ENCODE data around the gene PELI1.

The PELI1 gene

GRCh38 chr2:64049633-64050220 is 94.5 kb downstream of the PELI1 start:
- peak; percentile 82 for DNase-seq (ENCODE audit: low read depth)
- TF ChIP-seq CTCF (IDR thresholded peaks at IDR 0.05; ENCODE audit: low read depth, low read length) (peak; percentile 90), MAX (IDR thresholded peaks at IDR 0.05; ENCODE audit: low read depth, low read length) (no peak)
- no peak overlapping the region for H3K4me3 ChIP-seq (ENCODE audit: low read depth, low read length)

- H3K4me3 ChIP-seq (ENCODE audit: low read depth, low read length), result no peak overlapping the region
- TF ChIP-seq POLR2A (IDR thresholded peaks at IDR 0.05; ENCODE audit: extremely low read depth, insufficient read length) (no peak), MYC (IDR thresholded peaks at IDR 0.05; ENCODE audit: low read depth, low read length) (no peak), CTCF (IDR thresholded peaks at IDR 0.05; ENCODE audit: low read depth, low read length) (no peak), MAX (IDR thresholded peaks at IDR 0.05; ENCODE audit: low read depth, low read length) (no peak)
- DNase-seq (ENCODE audit: low read depth), result no peak
These were observed 98.3 kb downstream of the PELI1 start for GRCh38 chr2:64045938-64046337.

Measured in NB4 (cell line).